SK-N-SH treated with all-trans-retinoic acid at 6 μM for 48 hours (cell line): ENCODE data around the gene FOXL3.

ENCODE experiments used
- ATAC-seq: fragments of 200-7000 bp; cut with Tn5 transposase; 3 replicates; pipeline ENCODE4 v1.9.1; 2020; ENCODE audit warnings: mild to moderate bottlenecking, moderate library complexity
- ARNTL ChIP-seq: fragments of 450-650 bp; formaldehyde crosslinking; IDR thresholded peaks from 2 replicates; pipeline ENCODE4 v1.5.0; 2020; ENCODE audit warnings: low read depth, mild to moderate bottlenecking, moderate library complexity, borderline replicate concordance
- BACH2 ChIP-seq: fragments of 250-450 bp; sonication (Bioruptor Pico); IDR thresholded peaks from 2 replicates; pipeline ENCODE4 v1.9.0; 2021; ENCODE audit warnings: mild to moderate bottlenecking, borderline replicate concordance
- CREB5 ChIP-seq: fragments of 250-450 bp; sonication (Bioruptor Pico); IDR thresholded peaks from 2 replicates; pipeline ENCODE4 v1.5.1; 2020; ENCODE audit warnings: low read depth, mild to moderate bottlenecking, moderate library complexity
- CSDC2 ChIP-seq: fragments of 250-450 bp; sonication (Bioruptor Pico); IDR thresholded peaks from 2 replicates; pipeline ENCODE4 v1.5.0; 2020; ENCODE audit warnings: mild to moderate bottlenecking, moderate library complexity
- CSRNP3 ChIP-seq: fragments of 250-450 bp; sonication (Bioruptor Pico); IDR thresholded peaks from 2 replicates; pipeline ENCODE4 v1.5.1; 2021; ENCODE audit warnings: mild to moderate bottlenecking, moderate library complexity
- ESRRG ChIP-seq: fragments of 250-450 bp; sonication (Bioruptor Pico); IDR thresholded peaks from 2 replicates; pipeline ENCODE4 v1.6.1; 2021; ENCODE audit warnings: mild to moderate bottlenecking
- GLIS3 ChIP-seq: fragments of 250-450 bp; sonication (Bioruptor Pico); IDR thresholded peaks from 2 replicates; pipeline ENCODE4 v1.5.0; 2020; ENCODE audit warnings: mild to moderate bottlenecking, moderate library complexity
- ISL1 ChIP-seq: fragments of 250-450 bp; sonication (Bioruptor Pico); IDR thresholded peaks from 2 replicates; pipeline ENCODE4 v2.1.2; 2022; ENCODE audit warnings: mild to moderate bottlenecking, moderate library complexity
- OSR1 ChIP-seq: fragments of 250-450 bp; sonication (Bioruptor Pico); IDR thresholded peaks from 2 replicates; pipeline ENCODE4 v1.8.0; 2022; ENCODE audit warnings: moderate library complexity, mild to moderate bottlenecking, inconsistent platforms
- PATZ1 ChIP-seq: fragments of 250-450 bp; sonication (Bioruptor Pico); IDR thresholded peaks from 2 replicates; pipeline ENCODE4 v1.8.0; 2020; ENCODE audit warnings: mild to moderate bottlenecking, moderate library complexity, borderline replicate concordance
- POU6F1 ChIP-seq: fragments of 250-450 bp; sonication (Bioruptor Pico); IDR thresholded peaks from 2 replicates; pipeline ENCODE4 v1.8.0; 2021; ENCODE audit warnings: low read depth, mild to moderate bottlenecking, moderate library complexity, borderline replicate concordance
- PPARA ChIP-seq: fragments of 250-450 bp; sonication (Bioruptor Pico); IDR thresholded peaks from 2 replicates; pipeline ENCODE4 v1.5.0; 2020; ENCODE audit warnings: mild to moderate bottlenecking, borderline replicate concordance
- RARB ChIP-seq: fragments of 250-450 bp; sonication (Bioruptor Pico); IDR thresholded peaks from 2 replicates; pipeline ENCODE4 v1.8.0; 2021; ENCODE audit warnings: mild to moderate bottlenecking, moderate library complexity
- SNAI2 ChIP-seq: fragments of 250-450 bp; sonication (Bioruptor Pico); IDR thresholded peaks from 2 replicates; pipeline ENCODE4 v1.5.0; 2020; ENCODE audit warnings: mild to moderate bottlenecking, moderate library complexity
- TCF4 ChIP-seq: fragments of 250-450 bp; sonication (Bioruptor Pico); IDR thresholded peaks from 2 replicates; pipeline ENCODE4 v1.8.0; 2021; ENCODE audit warnings: mild to moderate bottlenecking, moderate library complexity, borderline replicate concordance
- TSHZ2 ChIP-seq: fragments of 250-450 bp; sonication (Bioruptor Pico); IDR thresholded peaks from 2 replicates; pipeline ENCODE4 v1.5.0; 2020; ENCODE audit warnings: mild to moderate bottlenecking, moderate library complexity
- ZC3H10 ChIP-seq: fragments of 250-450 bp; sonication (Bioruptor Pico); IDR thresholded peaks from 2 replicates; pipeline ENCODE4 v1.5.1; 2021; ENCODE audit warnings: mild to moderate bottlenecking, moderate library complexity
- ZFP3 ChIP-seq: fragments of 250-450 bp; sonication (Bioruptor Pico); IDR thresholded peaks from 2 replicates; pipeline ENCODE4 v1.5.0; 2020; ENCODE audit warnings: mild to moderate bottlenecking, moderate library complexity
- ZFP30 ChIP-seq: fragments of 450-650 bp; formaldehyde crosslinking; IDR thresholded peaks from 2 replicates; pipeline ENCODE4 v1.5.0; 2022; ENCODE audit warnings: mild to moderate bottlenecking, moderate library complexity
- ZNF565 ChIP-seq: fragments of 450-650 bp; formaldehyde crosslinking; conservative IDR thresholded peaks from 2 replicates; pipeline ENCODE4 v1.5.0; 2020; ENCODE audit warnings: low read depth, mild to moderate bottlenecking, moderate library complexity
- ZNF70 ChIP-seq: fragments of 450-650 bp; formaldehyde crosslinking; IDR thresholded peaks from 2 replicates; pipeline ENCODE4 v1.5.0; 2020; ENCODE audit warnings: mild to moderate bottlenecking, moderate library complexity
- ZNF8 ChIP-seq: fragments of 450-650 bp; formaldehyde crosslinking; IDR thresholded peaks from 2 replicates; pipeline ENCODE4 v1.5.0; 2020; ENCODE audit warnings: mild to moderate bottlenecking, moderate library complexity

FOXL3 gene

GRCh38 chr7:326273-326672 is 36.3 kb downstream of the FOXL3 start:
- TF ChIP-seq CSRNP3 (CRISPR knock-in tag) (no peak), ZFP3 (CRISPR knock-in tag) (no peak), RARB (no peak), ZNF565 (no peak), ZNF8 (no peak), ARNTL (CRISPR knock-in tag) (no peak), BACH2 (CRISPR knock-in tag) (no peak), ZC3H10 (CRISPR knock-in tag) (no peak), ISL1 (no peak), ZFP30 (CRISPR knock-in tag) (no peak), PATZ1 (CRISPR knock-in tag) (no peak), PPARA (CRISPR knock-in tag) (no peak), GLIS3 (CRISPR knock-in tag) (no peak), TCF4 (no peak), CREB5 (CRISPR knock-in tag) (no peak), ESRRG (CRISPR knock-in tag) (no peak)

GRCh38 chr7:326809-327232 is 36.9 kb downstream of the FOXL3 start:
- no peak for ATAC-seq
- TF ChIP-seq PATZ1 (CRISPR knock-in tag) (no peak), BACH2 (CRISPR knock-in tag) (no peak), GLIS3 (CRISPR knock-in tag) (no peak), ZNF70 (CRISPR knock-in tag) (no peak), TCF4 (no peak), ZC3H10 (CRISPR knock-in tag) (no peak), CREB5 (CRISPR knock-in tag) (no peak), PPARA (CRISPR knock-in tag) (no peak)

More at GRCh38 chr7:326273-326672, 36.3 kb downstream of the FOXL3 start:
- no peak for ATAC-seq

GRCh38 chr7:327233-327931 is 37.4 kb downstream of the FOXL3 start:
- ATAC-seq = no peak
- no peak for TF ChIP-seq TCF4
- no peak for TF ChIP-seq SNAI2 (CRISPR knock-in tag)
- no peak for TF ChIP-seq RARB
- TF ChIP-seq PPARA (CRISPR knock-in tag) = no peak

GRCh38 chr7:327991-328702 is 38.2 kb downstream of the FOXL3 start:
- no peak for ATAC-seq
- TF ChIP-seq ZC3H10 (CRISPR knock-in tag) (no peak), ZFP30 (CRISPR knock-in tag) (no peak), ZNF565 (no peak), CSDC2 (CRISPR knock-in tag) (no peak), RARB (no peak), ZFP3 (CRISPR knock-in tag) (no peak), ZNF70 (CRISPR knock-in tag) (no peak), SNAI2 (CRISPR knock-in tag) (no peak), OSR1 (CRISPR knock-in tag) (no peak), POU6F1 (CRISPR knock-in tag) (no peak), TSHZ2 (CRISPR knock-in tag) (no peak)
